Measurements from ENCODE around the gene ULK4. TPM values are rescaled to one million over a fixed set of nuclear protein-coding genes. Genes with fewer than 3 reads are reported as not detected.

ULK4 gene
- polyA plus RNA-seq, 12 donors: 1.2 to 2.7 (median 2.0) TPM; not detected in 2

DNA sequence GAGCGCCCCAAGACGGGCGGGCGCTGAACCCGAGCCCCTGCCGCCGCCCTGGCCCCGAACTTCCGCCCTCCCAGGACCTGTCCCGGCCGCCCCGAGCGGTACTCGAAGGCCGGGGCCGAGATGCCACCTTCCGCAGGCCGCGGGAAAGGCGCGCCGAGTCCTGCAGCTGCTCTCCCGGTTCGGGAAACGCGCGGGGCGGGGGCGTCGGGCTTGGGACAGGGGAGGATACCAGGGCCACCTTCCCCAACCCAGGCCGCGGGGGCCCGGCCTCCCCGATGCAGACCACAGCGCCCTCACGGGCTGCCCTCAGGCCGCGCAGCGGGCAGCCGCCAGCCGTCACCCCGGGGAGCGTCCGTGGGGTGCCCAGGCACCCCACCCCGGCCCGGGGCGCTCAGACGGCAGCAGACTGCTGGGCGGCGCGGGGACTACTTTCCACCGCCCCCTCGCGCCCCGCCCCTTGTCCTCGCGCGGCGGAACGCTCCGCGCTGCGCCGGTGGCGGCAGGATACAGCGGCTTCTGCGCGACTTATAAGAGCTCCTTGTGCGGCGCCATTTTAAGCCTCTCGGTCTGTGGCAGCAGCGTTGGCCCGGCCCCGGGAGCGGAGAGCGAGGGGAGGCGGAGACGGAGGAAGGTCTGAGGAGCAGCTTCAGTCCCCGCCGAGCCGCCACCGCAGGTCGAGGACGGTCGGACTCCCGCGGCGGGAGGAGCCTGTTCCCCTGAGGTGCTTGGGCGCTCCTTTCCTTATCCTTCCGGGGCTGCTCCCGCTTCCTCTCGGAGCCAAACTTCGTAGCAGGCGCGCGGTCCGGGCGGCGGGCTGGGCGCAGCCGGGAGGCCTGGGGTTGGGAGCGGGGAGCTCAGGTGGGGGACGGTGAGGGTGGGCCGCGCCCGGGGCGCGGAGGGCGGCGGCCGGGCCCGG, 762.7 kb downstream of the ULK4 start, which contains the start of gene CTNNB1:
Gene CTNNB1, plus strand, starts transcription at position 556 of the 916 bp plus-strand sequence. CDS start 24,564 bp downstream, outside the sequence.
- peak; percentile 96 for DNase-seq

DNA sequence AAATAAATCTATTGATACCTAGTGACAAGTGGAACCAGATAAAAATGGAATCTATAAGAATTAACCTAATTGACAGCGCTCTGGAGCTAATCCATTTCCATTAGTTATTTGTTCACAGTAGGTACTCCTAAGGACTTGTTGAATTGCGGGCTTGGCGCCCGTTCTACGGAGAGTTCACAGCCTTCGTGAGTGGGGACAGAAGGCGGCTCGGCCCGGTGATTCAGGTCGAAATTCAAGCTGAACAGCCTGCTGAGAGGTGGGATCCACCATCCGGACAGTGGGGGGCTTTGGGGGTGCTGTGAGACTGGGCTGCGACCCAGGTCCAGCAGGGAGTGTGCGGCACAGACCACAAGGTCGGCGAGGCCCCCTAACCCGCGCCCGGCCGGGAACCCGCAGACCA, 763.4 kb downstream of the ULK4 start:
- peak; percentile 45 for DNase-seq

DNA sequence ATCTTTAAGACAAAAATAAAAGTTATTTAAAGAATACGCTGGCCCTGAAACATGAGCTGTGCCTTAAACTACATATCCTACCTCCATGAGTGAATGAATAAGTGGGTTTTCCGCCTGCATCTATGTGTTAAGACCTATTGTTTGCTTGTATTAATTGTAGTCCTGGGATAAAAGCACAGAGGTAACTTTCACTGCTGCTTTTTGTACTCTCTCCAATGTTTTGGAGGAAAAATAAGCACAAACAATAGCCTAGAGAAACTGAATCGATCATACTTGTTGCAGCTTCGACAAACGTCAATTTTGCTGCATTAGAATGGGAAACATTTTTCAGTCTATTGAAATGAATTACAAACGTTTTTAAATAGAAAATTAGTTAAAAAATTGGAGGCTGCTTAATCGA, 763.9 kb downstream of the ULK4 start:
- no peak for DNase-seq

Other genes starting within 250 kb of the ULK4 start
- 100 to 1,000 TPM in 5 of 12 donors, 10 to 100 TPM in 6, not detected in 1; 59.8 to 133 (median 89.3) TPM for gene TRAK1, start 129.3 kb upstream of the ULK4 start, polyA plus RNA-seq (ENCODE audit: insufficient read length in 12 of 12)